ENCODE results near the gene PKHD1.
A peak's percentile ranks its signal among the peaks of the same experiment; 100 is the strongest.

Gene PKHD1

DNA sequence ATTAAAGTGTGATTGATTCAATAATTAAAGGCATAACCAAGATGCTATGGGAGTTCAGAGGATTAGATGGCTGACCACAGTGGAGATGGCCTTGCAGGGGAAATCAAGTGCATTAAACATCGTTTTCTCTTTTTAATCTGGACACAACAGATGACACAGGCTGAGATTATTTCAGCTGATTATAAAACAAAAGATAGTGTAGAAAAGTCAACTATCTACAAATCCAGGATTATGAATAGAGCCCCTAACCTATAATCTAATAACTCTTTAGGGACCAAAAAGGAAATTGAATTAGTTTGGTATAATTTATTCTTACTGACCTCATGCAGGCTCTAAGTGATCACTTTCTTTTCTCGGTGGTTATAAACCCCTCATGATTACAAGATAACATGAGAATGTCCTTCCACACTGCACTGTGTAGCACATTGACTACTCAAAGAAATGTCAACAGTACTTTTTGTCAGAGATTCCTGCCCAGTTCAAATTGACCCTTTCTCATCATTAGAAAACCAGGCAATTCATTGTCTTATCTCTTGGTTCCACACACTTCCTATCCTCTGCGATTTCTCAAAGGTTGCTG lies 122.1 kb downstream of the PKHD1 start:
- ATAC-seq, result no peak
- TF ChIP-seq RARB (CRISPR knock-in tag; IDR thresholded peaks at IDR 0.05) (no peak), TCF4 (CRISPR knock-in tag; IDR thresholded peaks at IDR 0.05; ENCODE audit: borderline replicate concordance) (peak; percentile 77), ARNTL (CRISPR knock-in tag; IDR thresholded peaks at IDR 0.05; ENCODE audit: borderline replicate concordance, low read depth) (0 out of 2 replicates have a peak, but pooled peaks have one; percentile 14), POU6F1 (CRISPR knock-in tag; IDR thresholded peaks at IDR 0.05; ENCODE audit: borderline replicate concordance, low read depth) (no peak), CSDC2 (CRISPR knock-in tag; IDR thresholded peaks at IDR 0.05) (no peak), TSHZ2 (CRISPR knock-in tag; IDR thresholded peaks at IDR 0.05) (0 out of 2 replicates have a peak, but pooled peaks have one; percentile 33), SNAI2 (CRISPR knock-in tag; IDR thresholded peaks at IDR 0.05) (no peak), ZC3H10 (CRISPR knock-in tag; IDR thresholded peaks at IDR 0.05) (no peak), ZNF70 (CRISPR knock-in tag; IDR thresholded peaks at IDR 0.05) (peak; percentile 66; the same call in 1 of the 2 replicates), GLIS3 (CRISPR knock-in tag; IDR thresholded peaks at IDR 0.05) (no peak), PATZ1 (CRISPR knock-in tag; IDR thresholded peaks at IDR 0.05; ENCODE audit: borderline replicate concordance) (no peak), OSR1 (CRISPR knock-in tag; IDR thresholded peaks at IDR 0.05) (no peak), ZFP30 (CRISPR knock-in tag; IDR thresholded peaks at IDR 0.05) (no peak), PPARA (CRISPR knock-in tag; IDR thresholded peaks at IDR 0.05; ENCODE audit: borderline replicate concordance) (no peak), ZNF565 (CRISPR knock-in tag; conservative IDR thresholded peaks at IDR 0.05; ENCODE audit: low read depth) (no peak), ISL1 (CRISPR knock-in tag; IDR thresholded peaks at IDR 0.05) (peak; percentile 41)

GRCh38 chr6:51963980-51964379 lies 123.4 kb downstream of the PKHD1 start:
- TF ChIP-seq TSHZ2 (CRISPR knock-in tag; IDR thresholded peaks at IDR 0.05) (no peak), ZFP30 (CRISPR knock-in tag; IDR thresholded peaks at IDR 0.05) (no peak), SNAI2 (CRISPR knock-in tag; IDR thresholded peaks at IDR 0.05) (no peak), PATZ1 (CRISPR knock-in tag; IDR thresholded peaks at IDR 0.05; ENCODE audit: borderline replicate concordance) (no peak), BACH2 (CRISPR knock-in tag; IDR thresholded peaks at IDR 0.05; ENCODE audit: borderline replicate concordance) (no peak), ESRRG (CRISPR knock-in tag; IDR thresholded peaks at IDR 0.05) (no peak), CSDC2 (CRISPR knock-in tag; IDR thresholded peaks at IDR 0.05) (no peak), ARNTL (CRISPR knock-in tag; IDR thresholded peaks at IDR 0.05; ENCODE audit: borderline replicate concordance, low read depth) (no peak), GLIS3 (CRISPR knock-in tag; IDR thresholded peaks at IDR 0.05) (no peak), ZC3H10 (CRISPR knock-in tag; IDR thresholded peaks at IDR 0.05) (no peak), ZFP3 (CRISPR knock-in tag; IDR thresholded peaks at IDR 0.05) (no peak), TOX (CRISPR knock-in tag; IDR thresholded peaks at IDR 0.05; ENCODE audit: borderline replicate concordance) (no peak), ZNF8 (CRISPR knock-in tag; IDR thresholded peaks at IDR 0.05) (no peak)
- no peak for ATAC-seq
